BE2C (cell line): Measurements from ENCODE around the gene TRABD2A.

ENCODE experiments used
- DNase-seq: peaks from one replicate; pipeline ENCODE4 v3.0.0-alpha.2; 2020
- H3K27me3 ChIP-seq: fragments of 250-450 bp; sonication (Bioruptor Pico); 2 replicates; pipeline ENCODE4 v1.5.1; 2020; ENCODE audit warnings: mild to moderate bottlenecking
- H3K36me3 ChIP-seq: fragments of 250-450 bp; sonication (Bioruptor Pico); 2 replicates; pipeline ENCODE4 v1.5.1; 2020; ENCODE audit warnings: mild to moderate bottlenecking
- H3K4me1 ChIP-seq: fragments of 250-450 bp; sonication (Bioruptor Pico); 2 replicates; pipeline ENCODE4 v1.5.1; 2020
- H3K4me3 ChIP-seq: 2 replicates; pipeline ENCODE4 v1.5.1; 2011; ENCODE audit warnings: low read depth, low read length
- H3K9me3 ChIP-seq: fragments of 250-450 bp; sonication (Bioruptor Pico); 2 replicates; pipeline ENCODE4 v1.5.1; 2020
- CTCF ChIP-seq: IDR thresholded peaks from 2 replicates; pipeline ENCODE4 v1.5.1; 2012; ENCODE audit warnings: mild to moderate bottlenecking, low read depth, low read length

Gene TRABD2A

GRCh38 chr2:84849271-84849952, 31.5 kb downstream of the TRABD2A start:
- Histone ChIP-seq H3K36me3 (no peaks in the 10 kb centered on the region), H3K9me3 (no peaks in the 10 kb centered on the region), H3K4me3 (no peak overlapping the region), H3K4me1 (no peaks in the 10 kb centered on the region), H3K27me3 (no peaks in the 10 kb centered on the region)
- DNase-seq = no peak
- no peak for TF ChIP-seq CTCF

GRCh38 chr2:84847326-84848050, 33.4 kb downstream of the TRABD2A start:
- TF ChIP-seq CTCF = no peak
- no peak for DNase-seq
- H3K4me3 ChIP-seq = no peak overlapping the region

GRCh38 chr2:84846741-84847142, 34.1 kb downstream of the TRABD2A start:
- Histone ChIP-seq H3K9me3 (no peaks in the 10 kb centered on the region), H3K27me3 (no peaks in the 10 kb centered on the region), H3K36me3 (no peaks in the 10 kb centered on the region), H3K4me3 (no peak overlapping the region), H3K4me1 (no peaks in the 10 kb centered on the region)
- no peak for TF ChIP-seq CTCF
- DNase-seq = no peak

More at GRCh38 chr2:84847326-84848050, 33.4 kb downstream of the TRABD2A start:
- Histone ChIP-seq H3K9me3 (no peaks in the 10 kb centered on the region), H3K36me3 (no peaks in the 10 kb centered on the region), H3K27me3 (no peaks in the 10 kb centered on the region), H3K4me1 (no peaks in the 10 kb centered on the region)

GRCh38 chr2:84846041-84846663, 34.7 kb downstream of the TRABD2A start:
- no peak for DNase-seq
- no peak for TF ChIP-seq CTCF
- Histone ChIP-seq H3K4me3 (no peak overlapping the region), H3K36me3 (no peaks in the 10 kb centered on the region), H3K4me1 (no peaks in the 10 kb centered on the region), H3K27me3 (no peaks in the 10 kb centered on the region), H3K9me3 (no peaks in the 10 kb centered on the region)

GRCh38 chr2:84844141-84844540, 36.7 kb downstream of the TRABD2A start:
- TF ChIP-seq CTCF = no peak
- Histone ChIP-seq H3K4me1 (no peaks in the 10 kb centered on the region), H3K4me3 (no peak overlapping the region), H3K9me3 (no peaks in the 10 kb centered on the region), H3K36me3 (no peaks in the 10 kb centered on the region), H3K27me3 (no peaks in the 10 kb centered on the region)
- no peak for DNase-seq

- no peaks in the 10 kb centered on the region for H3K27me3 ChIP-seq
- no peak overlapping the region for H3K4me3 ChIP-seq
- no peaks in the 10 kb centered on the region for H3K9me3 ChIP-seq
- no peaks in the 10 kb centered on the region for H3K4me1 ChIP-seq
- no peak for TF ChIP-seq CTCF
- H3K36me3 ChIP-seq = no peaks in the 10 kb centered on the region
- no peak for DNase-seq
Observed at GRCh38 chr2:84841577-84841976, 39.3 kb downstream of the TRABD2A start.
